Epithelial cell of proximal tubule (primary cell): Measurements from ENCODE around the gene AGTRAP. TPM values are rescaled to one million over a fixed set of nuclear protein-coding genes. Genes with fewer than 3 reads are reported as not detected.
A peak's percentile ranks its signal among the peaks of the same experiment; 100 is the strongest.

Experiments
- DNase-seq: peaks from one replicate; pipeline ENCODE4 v3.0.0-alpha.2; 2011; ENCODE audit warnings: low read depth
- H3K4me3 ChIP-seq: 2 replicates; pipeline ENCODE4 v1.5.1; 2011; ENCODE audit warnings: low read depth, mild to moderate bottlenecking, low read length
- CTCF ChIP-seq: conservative IDR thresholded peaks from 2 replicates; pipeline ENCODE4 v1.5.1; 2012; ENCODE audit warnings: low read depth, mild to moderate bottlenecking, low read length
- total RNA-seq: library from RNA; depleted of rRNA; stranded (reverse); fragments of >200 nt; gene quantifications from 2 replicates; pipeline ENCODE4 v1.2.3, GENCODE V29; 2015

Gene AGTRAP
- total RNA-seq, 1 donor from 2014 or later, result 54.7 TPM

GRCh38 chr1:11782127-11782708, 46.3 kb downstream of the AGTRAP start:
- no peak overlapping the region for H3K4me3 ChIP-seq
- no peak for TF ChIP-seq CTCF
- no peak for DNase-seq

- no peak for TF ChIP-seq CTCF
- DNase-seq, result no peak
- no peak overlapping the region for H3K4me3 ChIP-seq
Observed at GRCh38 chr1:11783556-11783955, 47.6 kb downstream of the AGTRAP start.

- H3K4me3 ChIP-seq, result peak overlapping the region; percentile 18
- no peak for DNase-seq
- TF ChIP-seq CTCF, result no peak
Observed at GRCh38 chr1:11784256-11784992, 48.5 kb downstream of the AGTRAP start.

GRCh38 chr1:11784993-11785769, 49.2 kb downstream of the AGTRAP start:
- peak; percentile 79 for TF ChIP-seq CTCF
- peak overlapping the region; percentile 18 for H3K4me3 ChIP-seq
- no peak for DNase-seq

- no peak for TF ChIP-seq CTCF
- no peak overlapping the region for H3K4me3 ChIP-seq
- DNase-seq, result no peak
Observed at GRCh38 chr1:11786168-11786567, 50.2 kb downstream of the AGTRAP start.

GRCh38 chr1:11787251-11787803, 51.4 kb downstream of the AGTRAP start:
- H3K4me3 ChIP-seq, result no peak overlapping the region
- DNase-seq, result no peak
- TF ChIP-seq CTCF, result no peak
